G401 (cell line): Measurements from ENCODE around the gene MUC5AC. TPM values are rescaled to one million over a fixed set of nuclear protein-coding genes. Genes with fewer than 3 reads are reported as not detected.
"Not testable (repeated sequence)": the region's sequence is repeated elsewhere in the genome, so short reads cannot be mapped to it uniquely, and the experiment has no call there.

Source experiments
- DNase-seq: peaks from one replicate; pipeline ENCODE4 v3.0.0-alpha.2; 2015; ENCODE audit warnings: low spot score
- in situ Hi-C: cut with HindIII; loops from 2 replicates; pipeline ENCODE4 v1.10.0; 2016; ENCODE audit warnings: low sequenced_read_pairs, mixed read lengths
- total RNA-seq: library from RNA; depleted of rRNA; stranded (reverse); fragments of >200 nt; shearing (Covaris generic); gene quantifications from 2 replicates; pipeline ENCODE4 v1.2.3, GENCODE V29; 2014

MUC5AC gene
- total RNA-seq, 1 experiment from 2014 or later: not detected

GRCh38 chr11:1159488-1160220 lies 1.9 kb downstream of the MUC5AC start:
- DNase-seq, in situ Hi-C loops: not testable (repeated sequence)

- no peak for DNase-seq
- in situ Hi-C loops: no loop called here
These were observed 2.7 kb downstream of the MUC5AC start for GRCh38 chr11:1160231-1161101.

DNA sequence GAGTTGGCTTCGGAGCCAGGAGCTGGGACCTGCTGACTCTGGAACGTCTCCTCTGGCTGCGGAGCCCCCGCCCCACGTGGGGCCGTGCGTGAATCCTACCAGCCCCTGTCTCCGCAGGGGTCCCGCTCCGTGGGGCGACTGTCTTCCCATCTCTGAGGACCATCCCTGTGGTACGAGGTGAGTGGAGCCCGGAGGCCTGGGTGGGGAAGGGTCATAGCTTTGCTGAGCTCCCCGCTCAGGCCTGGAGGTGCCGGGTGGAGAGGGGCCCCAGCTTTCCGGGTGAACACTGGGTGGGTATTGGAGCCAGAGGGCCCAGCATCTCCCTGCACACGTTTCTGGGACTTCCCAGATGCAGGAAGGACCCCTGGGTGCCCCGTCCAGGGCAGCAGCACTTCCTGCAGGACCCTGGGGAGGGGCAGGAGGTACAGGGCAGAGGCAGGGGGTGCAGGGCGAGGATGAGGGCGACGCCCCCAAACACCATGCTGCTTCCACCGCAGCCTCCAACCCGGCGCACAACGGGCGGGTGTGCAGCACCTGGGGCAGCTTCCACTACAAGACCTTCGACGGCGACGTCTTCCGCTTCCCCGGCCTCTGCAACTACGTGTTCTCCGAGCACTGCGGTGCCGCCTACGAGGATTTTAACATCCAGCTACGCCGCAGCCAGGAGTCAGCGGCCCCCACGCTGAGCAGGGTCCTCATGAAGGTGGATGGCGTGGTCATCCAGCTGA lies 3.8 kb downstream of the MUC5AC start:
- DNase-seq: no peak
- in situ Hi-C loops: no loop called here

- in situ Hi-C loops: no loop called here
- no peak for DNase-seq
These were observed 4.4 kb downstream of the MUC5AC start for GRCh38 chr11:1162138-1162475.

- in situ Hi-C loops: no loop called here
These were observed 4.9 kb downstream of the MUC5AC start for GRCh38 chr11:1162491-1163311.

DNA sequence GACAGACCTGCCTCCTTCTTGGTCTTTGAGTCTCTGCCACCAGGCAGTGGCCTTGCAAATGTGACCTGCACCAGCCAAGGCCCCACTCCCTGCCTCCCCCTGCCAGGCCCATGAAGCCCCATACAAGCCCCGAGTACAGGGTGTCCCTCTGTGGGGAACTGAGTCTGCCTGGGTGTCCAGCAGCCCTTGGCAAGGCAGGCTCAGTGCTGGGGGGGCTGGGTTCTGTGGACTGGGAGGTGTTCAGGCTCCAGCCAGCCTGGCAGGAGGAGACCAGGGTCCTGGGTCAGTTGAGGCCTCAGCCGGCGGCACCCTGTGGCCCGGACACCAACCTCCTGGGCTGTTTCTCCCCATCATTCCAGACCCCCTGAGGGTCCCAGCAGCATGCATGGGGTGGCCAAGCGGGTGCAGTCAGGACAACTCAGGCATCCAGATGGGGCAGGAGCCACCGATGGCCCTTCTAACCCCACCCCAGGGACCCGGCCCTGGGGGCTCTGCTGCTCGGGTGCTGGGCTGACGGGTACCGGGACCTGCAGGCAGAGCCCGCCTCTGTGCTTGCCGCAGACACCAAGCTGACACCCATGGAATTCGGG lies 5.7 kb downstream of the MUC5AC start:
- DNase-seq: no peak
- in situ Hi-C loops: no loop called here

More at GRCh38 chr11:1162491-1163311, 4.9 kb downstream of the MUC5AC start:
- DNase-seq: no peak

DNA sequence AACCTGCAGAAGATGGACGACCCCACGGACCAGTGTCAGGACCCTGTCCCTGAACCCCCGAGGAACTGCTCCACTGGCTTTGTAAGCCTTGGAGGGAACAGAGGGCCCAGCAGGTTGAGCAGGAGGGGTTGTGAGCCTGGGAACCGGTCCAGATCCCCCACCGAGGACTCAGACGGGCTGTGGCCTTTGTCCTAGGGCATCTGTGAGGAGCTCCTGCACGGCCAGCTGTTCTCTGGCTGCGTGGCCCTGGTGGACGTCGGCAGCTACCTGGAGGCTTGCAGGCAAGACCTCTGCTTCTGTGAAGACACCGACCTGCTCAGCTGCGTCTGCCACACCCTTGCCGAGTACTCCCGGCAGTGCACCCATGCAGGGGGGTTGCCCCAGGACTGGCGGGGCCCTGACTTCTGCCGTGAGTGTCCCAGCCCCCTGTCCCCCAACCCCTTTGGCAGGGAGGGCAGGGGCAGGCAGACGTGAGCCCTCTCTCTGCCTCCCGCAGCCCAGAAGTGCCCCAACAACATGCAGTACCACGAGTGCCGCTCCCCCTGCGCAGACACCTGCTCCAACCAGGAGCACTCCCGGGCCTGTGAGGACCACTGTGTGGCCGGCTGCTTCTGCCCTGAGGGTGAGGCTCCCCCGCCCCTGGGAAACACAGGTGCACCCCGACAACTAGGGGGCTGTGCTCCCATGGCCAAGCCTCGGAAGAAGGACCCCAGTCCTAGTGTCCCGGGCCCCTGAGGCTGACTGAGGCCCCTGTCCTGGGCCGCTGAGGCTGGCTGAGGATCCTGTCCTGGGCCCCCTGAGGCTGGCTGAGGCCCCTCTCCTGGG lies 6.4 kb downstream of the MUC5AC start:
- in situ Hi-C loops: no loop called here
- no peak for DNase-seq

DNA sequence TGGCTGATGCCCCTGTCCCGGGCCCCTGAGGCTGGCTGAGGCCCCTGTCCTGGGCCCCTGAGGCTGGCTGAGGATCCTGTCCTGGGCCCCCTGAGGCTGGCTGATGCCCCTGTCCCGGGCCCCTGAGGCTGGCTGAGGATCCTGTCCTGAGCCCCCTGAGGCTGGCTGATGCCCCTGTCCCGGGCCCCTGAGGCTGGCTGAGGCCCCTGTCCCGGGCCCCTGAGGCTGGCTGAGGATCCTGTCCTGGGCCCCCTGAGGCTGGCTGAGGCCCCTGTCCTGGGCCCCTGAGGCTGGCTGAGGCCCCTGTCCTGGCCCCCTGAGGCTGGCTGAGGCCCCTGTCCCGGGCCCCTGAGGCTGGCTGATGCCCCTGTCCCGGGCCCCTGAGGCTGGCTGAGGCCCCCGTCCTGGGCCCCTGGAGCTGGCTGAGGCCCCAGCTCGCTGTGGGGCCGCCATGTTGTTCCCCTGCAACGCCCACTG lies 7.1 kb downstream of the MUC5AC start:
- in situ Hi-C loops, DNase-seq: not testable (repeated sequence)

GRCh38 chr11:1165256-1166041 lies 7.7 kb downstream of the MUC5AC start:
- in situ Hi-C loops: no loop called here
- no peak for DNase-seq

- in situ Hi-C loops: no loop called here
- DNase-seq: no peak
These were observed 9.5 kb downstream of the MUC5AC start for GRCh38 chr11:1167256-1167655.

- no peak for DNase-seq
- in situ Hi-C loops: no loop called here
These were observed 10.0 kb downstream of the MUC5AC start for GRCh38 chr11:1167751-1168231.

DNA sequence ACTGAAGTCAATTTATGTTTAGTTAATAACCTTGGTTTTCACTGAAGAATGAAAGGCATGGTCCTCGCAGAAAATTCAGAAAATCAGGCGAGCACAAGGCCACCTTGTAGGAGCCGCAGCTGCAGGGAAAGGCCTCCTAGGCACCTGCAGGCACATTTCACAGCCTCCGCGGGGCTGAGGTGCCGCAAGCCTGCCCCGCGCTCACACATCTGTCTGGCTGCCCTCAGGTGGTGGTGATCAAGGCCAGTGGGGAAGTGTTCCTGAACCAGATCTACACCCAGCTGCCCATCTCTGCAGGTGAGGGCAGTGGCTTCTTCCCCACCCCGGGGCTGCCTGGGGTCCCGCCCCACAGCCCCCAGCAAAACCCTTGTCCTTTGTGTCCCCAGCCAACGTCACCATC lies 10.5 kb downstream of the MUC5AC start:
- in situ Hi-C loops: no loop called here
- DNase-seq: no peak

DNA sequence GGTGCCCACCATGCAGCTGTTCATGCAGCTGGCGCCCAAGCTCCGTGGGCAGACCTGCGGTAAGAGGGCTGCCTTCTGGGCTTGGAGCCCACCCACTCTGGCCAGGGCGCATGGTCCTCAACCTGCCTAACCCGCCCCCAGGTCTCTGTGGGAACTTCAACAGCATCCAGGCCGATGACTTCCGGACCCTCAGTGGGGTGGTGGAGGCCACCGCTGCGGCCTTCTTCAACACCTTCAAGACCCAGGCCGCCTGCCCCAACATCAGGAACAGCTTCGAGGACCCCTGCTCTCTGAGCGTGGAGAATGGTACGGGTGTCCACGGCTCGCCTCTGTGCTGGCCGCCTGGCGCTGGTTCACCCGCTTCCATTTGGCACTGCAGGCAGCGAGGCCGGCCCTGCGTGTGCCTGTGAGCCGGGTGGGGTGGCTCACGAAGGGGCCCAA lies 11.0 kb downstream of the MUC5AC start:
- in situ Hi-C loops: no loop called here
- no peak for DNase-seq

GRCh38 chr11:1171223-1171984 lies 13.7 kb downstream of the MUC5AC start:
- no peak for DNase-seq
- in situ Hi-C loops: no loop called here

DNA sequence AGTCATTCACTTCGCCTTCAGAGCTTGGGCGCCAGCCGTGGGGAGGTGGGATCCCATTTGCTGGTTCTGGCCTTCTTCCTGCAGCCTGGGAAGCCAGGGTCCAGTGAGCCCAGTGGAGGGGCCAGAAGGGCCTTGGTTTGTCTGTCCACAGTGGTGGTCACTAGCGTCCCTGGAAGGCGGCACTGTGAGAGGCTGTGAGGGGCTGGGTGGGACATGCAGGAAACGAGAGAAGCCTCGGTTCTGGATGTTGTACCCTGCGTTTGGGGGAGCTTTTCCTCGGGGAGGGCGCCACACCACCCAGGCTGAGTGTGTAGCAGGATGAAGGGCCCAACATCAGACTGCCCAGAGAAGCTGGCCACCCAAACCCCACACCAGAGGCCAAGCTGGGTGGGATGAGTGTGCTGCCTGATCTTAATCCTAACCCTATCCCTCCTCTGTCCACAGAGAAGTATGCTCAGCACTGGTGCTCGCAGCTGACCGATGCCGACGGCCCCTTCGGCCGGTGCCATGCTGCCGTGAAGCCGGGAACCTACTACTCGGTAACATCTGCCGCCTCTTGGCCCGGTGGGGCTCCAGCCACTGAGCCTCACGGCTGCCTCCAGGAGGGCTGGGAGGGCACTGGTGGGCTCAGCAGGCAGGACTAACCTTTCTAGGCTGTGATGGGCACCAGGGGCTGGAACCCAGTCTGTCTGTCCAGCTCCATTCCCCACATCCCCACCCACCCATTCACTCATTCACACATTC lies 14.4 kb downstream of the MUC5AC start:
- no peak for DNase-seq
- in situ Hi-C loops: no loop called here

DNA sequence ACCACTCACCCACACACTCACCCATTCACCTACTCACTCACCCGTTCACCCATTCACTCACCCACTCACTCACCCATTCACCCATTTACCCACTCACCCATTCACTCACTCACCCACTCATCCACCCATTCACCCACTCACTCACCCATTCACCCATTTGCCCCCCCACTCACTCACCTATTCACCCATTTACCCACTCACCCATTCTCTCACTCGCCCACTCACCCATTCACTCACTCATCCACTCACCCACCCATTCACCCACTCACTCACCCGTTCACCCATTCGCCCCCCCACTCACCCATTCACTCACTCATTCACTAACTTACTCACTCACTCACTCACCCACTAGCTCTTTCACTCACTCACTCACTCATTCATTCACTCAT lies 15.0 kb downstream of the MUC5AC start:
- DNase-seq: no peak
- in situ Hi-C loops: no loop called here
